GM23338 (cell line): Measurements from ENCODE around the gene MRPS6.

Experiments used
- CREB1 ChIP-seq: fragments of 250-450 bp; sonication (Bioruptor Pico); IDR thresholded peaks from 2 replicates; pipeline ENCODE4 v1.5.0; 2020; ENCODE audit warnings: low read depth, mild to moderate bottlenecking, moderate library complexity
- EZH2 ChIP-seq: fragments of 200-600 bp; sonication (generic); IDR thresholded peaks from one replicate; pipeline ENCODE4 v1.8.0; 2017; ENCODE audit warnings: antibody characterized with exemption, mild to moderate bottlenecking, low read depth; ENCODE audit not compliant: unreplicated experiment
- EZH2phosphoT487 ChIP-seq: fragments of 200-600 bp; sonication (generic); IDR thresholded peaks from one replicate; pipeline ENCODE4 v1.8.1; 2018; ENCODE audit warnings: antibody characterized with exemption; ENCODE audit not compliant: unreplicated experiment
- JUNB ChIP-seq: IDR thresholded peaks from one replicate; pipeline ENCODE4 v1.6.1; 2016; ENCODE audit warnings: antibody characterized with exemption; ENCODE audit not compliant: unreplicated experiment
- POLR2AphosphoS5 ChIP-seq: IDR thresholded peaks from 2 replicates; pipeline ENCODE4 v1.6.1; 2016; ENCODE audit warnings: antibody characterized with exemption, low read depth
- ZNF331 ChIP-seq: fragments of 250-450 bp; sonication (Bioruptor Pico); IDR thresholded peaks from 2 replicates; pipeline ENCODE4 v1.5.0; 2020; ENCODE audit warnings: low read depth, mild to moderate bottlenecking, moderate library complexity
- TF ChIP-seq, protein P1 (sequence below), 2 experiments: fragments of 200-600 bp in 1 of 2; sonication (generic) in 1 of 2; conservative IDR thresholded peaks; 2 replicates each; pipeline versions ENCODE4 v1.5.1 to v1.6.1; 2016 to 2017; ENCODE audit warnings: antibody characterized with exemption in 2 of 2, low read depth in 2 of 2, mild to moderate bottlenecking in 2 of 2, moderate library complexity in 1 of 2
- TF ChIP-seq, protein P2 (sequence below): IDR thresholded peaks from one replicate; pipeline ENCODE4 v1.6.1; 2018; ENCODE audit warnings: antibody characterized with exemption; ENCODE audit not compliant: unreplicated experiment

DNA sequence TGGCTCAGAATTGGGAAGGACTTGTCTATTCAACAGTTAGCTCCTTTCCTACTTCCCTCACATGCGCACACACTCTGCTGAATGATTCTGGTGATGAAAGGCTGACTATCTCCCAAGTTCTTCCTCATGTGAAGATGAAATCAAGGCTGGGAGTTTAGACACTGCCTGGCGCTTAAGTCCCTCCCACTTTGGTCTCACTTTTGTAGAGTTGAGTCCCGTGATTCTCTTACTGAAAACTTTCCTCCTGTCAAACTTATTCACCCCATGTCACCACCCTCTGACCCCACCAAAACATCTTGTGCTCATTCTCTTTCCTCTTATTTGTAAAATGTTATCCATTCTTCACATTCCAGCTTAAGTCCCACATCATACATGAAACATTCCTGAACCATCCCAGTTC, 8.4 kb upstream of the MRPS6 start:
- TF ChIP-seq, protein P1, sequence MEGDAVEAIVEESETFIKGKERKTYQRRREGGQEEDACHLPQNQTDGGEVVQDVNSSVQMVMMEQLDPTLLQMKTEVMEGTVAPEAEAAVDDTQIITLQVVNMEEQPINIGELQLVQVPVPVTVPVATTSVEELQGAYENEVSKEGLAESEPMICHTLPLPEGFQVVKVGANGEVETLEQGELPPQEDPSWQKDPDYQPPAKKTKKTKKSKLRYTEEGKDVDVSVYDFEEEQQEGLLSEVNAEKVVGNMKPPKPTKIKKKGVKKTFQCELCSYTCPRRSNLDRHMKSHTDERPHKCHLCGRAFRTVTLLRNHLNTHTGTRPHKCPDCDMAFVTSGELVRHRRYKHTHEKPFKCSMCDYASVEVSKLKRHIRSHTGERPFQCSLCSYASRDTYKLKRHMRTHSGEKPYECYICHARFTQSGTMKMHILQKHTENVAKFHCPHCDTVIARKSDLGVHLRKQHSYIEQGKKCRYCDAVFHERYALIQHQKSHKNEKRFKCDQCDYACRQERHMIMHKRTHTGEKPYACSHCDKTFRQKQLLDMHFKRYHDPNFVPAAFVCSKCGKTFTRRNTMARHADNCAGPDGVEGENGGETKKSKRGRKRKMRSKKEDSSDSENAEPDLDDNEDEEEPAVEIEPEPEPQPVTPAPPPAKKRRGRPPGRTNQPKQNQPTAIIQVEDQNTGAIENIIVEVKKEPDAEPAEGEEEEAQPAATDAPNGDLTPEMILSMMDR (conservative IDR thresholded peaks at IDR 0.05; ENCODE audit: low read depth in 2 of 2): no peak
- TF ChIP-seq POLR2AphosphoS5: no peak
- TF ChIP-seq EZH2: no peak
- TF ChIP-seq JUNB: no peak
- TF ChIP-seq ZNF331 (CRISPR knock-in tag): no peak
- no peak for TF ChIP-seq CREB1
- no peak for TF ChIP-seq EZH2phosphoT487
- TF ChIP-seq, protein P2, sequence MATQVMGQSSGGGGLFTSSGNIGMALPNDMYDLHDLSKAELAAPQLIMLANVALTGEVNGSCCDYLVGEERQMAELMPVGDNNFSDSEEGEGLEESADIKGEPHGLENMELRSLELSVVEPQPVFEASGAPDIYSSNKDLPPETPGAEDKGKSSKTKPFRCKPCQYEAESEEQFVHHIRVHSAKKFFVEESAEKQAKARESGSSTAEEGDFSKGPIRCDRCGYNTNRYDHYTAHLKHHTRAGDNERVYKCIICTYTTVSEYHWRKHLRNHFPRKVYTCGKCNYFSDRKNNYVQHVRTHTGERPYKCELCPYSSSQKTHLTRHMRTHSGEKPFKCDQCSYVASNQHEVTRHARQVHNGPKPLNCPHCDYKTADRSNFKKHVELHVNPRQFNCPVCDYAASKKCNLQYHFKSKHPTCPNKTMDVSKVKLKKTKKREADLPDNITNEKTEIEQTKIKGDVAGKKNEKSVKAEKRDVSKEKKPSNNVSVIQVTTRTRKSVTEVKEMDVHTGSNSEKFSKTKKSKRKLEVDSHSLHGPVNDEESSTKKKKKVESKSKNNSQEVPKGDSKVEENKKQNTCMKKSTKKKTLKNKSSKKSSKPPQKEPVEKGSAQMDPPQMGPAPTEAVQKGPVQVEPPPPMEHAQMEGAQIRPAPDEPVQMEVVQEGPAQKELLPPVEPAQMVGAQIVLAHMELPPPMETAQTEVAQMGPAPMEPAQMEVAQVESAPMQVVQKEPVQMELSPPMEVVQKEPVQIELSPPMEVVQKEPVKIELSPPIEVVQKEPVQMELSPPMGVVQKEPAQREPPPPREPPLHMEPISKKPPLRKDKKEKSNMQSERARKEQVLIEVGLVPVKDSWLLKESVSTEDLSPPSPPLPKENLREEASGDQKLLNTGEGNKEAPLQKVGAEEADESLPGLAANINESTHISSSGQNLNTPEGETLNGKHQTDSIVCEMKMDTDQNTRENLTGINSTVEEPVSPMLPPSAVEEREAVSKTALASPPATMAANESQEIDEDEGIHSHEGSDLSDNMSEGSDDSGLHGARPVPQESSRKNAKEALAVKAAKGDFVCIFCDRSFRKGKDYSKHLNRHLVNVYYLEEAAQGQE: no peak
